DMS153 treated with DMSO at 0.1 percent for 48 hours (cell line): ENCODE results near the gene SLC6A5.

ENCODE experiments used
- DNase-seq: peaks from one replicate; lab custom pipeline; 2025; ENCODE audit not compliant: unreplicated experiment; lab: John Stamatoyannopoulos, UW

Gene SLC6A5

GRCh38 chr11:20596205-20597153, 2.9 kb upstream of the SLC6A5 start:
- DNase-seq: no peak

- no peak for DNase-seq
Observed at GRCh38 chr11:20597154-20597679, 2.2 kb upstream of the SLC6A5 start.

- no peak for DNase-seq
Observed at GRCh38 chr11:20597680-20598484, 1.5 kb upstream of the SLC6A5 start.

- DNase-seq: no peak
Observed at GRCh38 chr11:20598492-20598891, 916 bp upstream of the SLC6A5 start.

- DNase-seq: no peak
Observed at GRCh38 chr11:20600020-20600346, 575 bp downstream of the SLC6A5 start.

- DNase-seq: no peak
Observed at GRCh38 chr11:20600551-20600950, 1.1 kb downstream of the SLC6A5 start.

GRCh38 chr11:20601221-20601914, 2.0 kb downstream of the SLC6A5 start:
- DNase-seq: no peak

GRCh38 chr11:20604295-20604803, 4.9 kb downstream of the SLC6A5 start:
- DNase-seq: no peak

GRCh38 chr11:20604864-20605601, 5.6 kb downstream of the SLC6A5 start:
- no peak for DNase-seq

- DNase-seq: no peak
Observed at GRCh38 chr11:20605602-20606091, 6.2 kb downstream of the SLC6A5 start.

- DNase-seq: no peak
Observed at GRCh38 chr11:20608934-20609333, 9.5 kb downstream of the SLC6A5 start.

- peak; percentile 88 for DNase-seq
Observed at GRCh38 chr11:20609727-20610707, 10.6 kb downstream of the SLC6A5 start.

- DNase-seq: no peak
Observed at GRCh38 chr11:20610825-20611224, 11.4 kb downstream of the SLC6A5 start.

- no peak for DNase-seq
Observed at GRCh38 chr11:20611445-20611844, 12.0 kb downstream of the SLC6A5 start.

- no peak for DNase-seq
Observed at GRCh38 chr11:20611892-20612291, 12.5 kb downstream of the SLC6A5 start.

GRCh38 chr11:20612416-20612815, 13.0 kb downstream of the SLC6A5 start:
- no peak for DNase-seq

- DNase-seq: no peak
Observed at GRCh38 chr11:20616920-20617319, 17.5 kb downstream of the SLC6A5 start.

GRCh38 chr11:20617346-20618005, 18.1 kb downstream of the SLC6A5 start:
- no peak for DNase-seq
